ENCODE measurements around the gene ZGLP1.
"Not testable (repeated sequence)": the region's sequence is repeated elsewhere in the genome, so short reads cannot be mapped to it uniquely, and the experiment has no call there.

Gene ZGLP1

GRCh38 chr19:10285393-10285792 is 24.2 kb downstream of the ZGLP1 start:
- H3K4me3 ChIP-seq (ENCODE audit: low read depth, low read length), result no peak overlapping the region
- no peak for TF ChIP-seq CTCF (IDR thresholded peaks at IDR 0.05; ENCODE audit: low read depth, low read length)

DNA sequence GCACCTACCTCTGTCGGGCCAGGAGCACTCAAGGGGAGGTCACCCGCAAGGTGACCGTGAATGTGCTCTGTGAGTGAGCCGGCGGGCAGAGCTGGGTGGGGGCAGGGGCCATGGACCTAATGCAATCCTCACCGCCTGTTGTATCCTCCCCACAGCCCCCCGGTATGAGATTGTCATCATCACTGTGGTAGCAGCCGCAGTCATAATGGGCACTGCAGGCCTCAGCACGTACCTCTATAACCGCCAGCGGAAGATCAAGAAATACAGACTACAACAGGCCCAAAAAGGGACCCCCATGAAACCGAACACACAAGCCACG is 24.7 kb downstream of the ZGLP1 start:
- no peak overlapping the region for H3K4me3 ChIP-seq (ENCODE audit: low read depth, low read length)
- TF ChIP-seq CTCF (IDR thresholded peaks at IDR 0.05; ENCODE audit: low read depth, low read length), result no peak

- no peak for TF ChIP-seq CTCF (IDR thresholded peaks at IDR 0.05; ENCODE audit: low read depth, low read length)
- no peak overlapping the region for H3K4me3 ChIP-seq (ENCODE audit: low read depth, low read length)
Measured at GRCh38 chr19:10284065-10284959, 25.3 kb downstream of the ZGLP1 start.

- TF ChIP-seq CTCF (IDR thresholded peaks at IDR 0.05; ENCODE audit: low read depth, low read length), result no peak
Measured at GRCh38 chr19:10283301-10284064, 26.1 kb downstream of the ZGLP1 start.

DNA sequence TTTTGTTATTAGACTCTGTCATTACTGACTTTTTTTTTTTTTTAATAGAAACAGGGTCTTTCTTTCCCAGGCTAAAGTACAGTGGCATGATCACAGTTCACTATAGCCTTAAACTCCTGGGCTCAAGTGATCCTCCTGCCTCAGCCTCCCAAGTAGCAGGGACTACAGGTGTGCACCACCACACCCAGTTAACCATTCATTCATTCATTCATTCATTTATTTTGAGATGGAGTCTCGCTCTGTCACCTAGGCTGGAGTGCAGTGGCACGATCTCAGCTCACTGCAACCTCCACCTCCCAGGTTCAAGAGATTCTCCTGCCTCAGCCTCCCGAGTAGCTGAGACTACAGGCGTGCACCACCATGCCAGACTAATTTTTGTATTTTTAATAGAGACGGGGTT is 27.6 kb downstream of the ZGLP1 start:
- H3K4me3 ChIP-seq (ENCODE audit: low read depth, low read length), result not testable (repeated sequence)

More at GRCh38 chr19:10283301-10284064, 26.1 kb downstream of the ZGLP1 start:
- no peak overlapping the region for H3K4me3 ChIP-seq (ENCODE audit: low read depth, low read length)

DNA sequence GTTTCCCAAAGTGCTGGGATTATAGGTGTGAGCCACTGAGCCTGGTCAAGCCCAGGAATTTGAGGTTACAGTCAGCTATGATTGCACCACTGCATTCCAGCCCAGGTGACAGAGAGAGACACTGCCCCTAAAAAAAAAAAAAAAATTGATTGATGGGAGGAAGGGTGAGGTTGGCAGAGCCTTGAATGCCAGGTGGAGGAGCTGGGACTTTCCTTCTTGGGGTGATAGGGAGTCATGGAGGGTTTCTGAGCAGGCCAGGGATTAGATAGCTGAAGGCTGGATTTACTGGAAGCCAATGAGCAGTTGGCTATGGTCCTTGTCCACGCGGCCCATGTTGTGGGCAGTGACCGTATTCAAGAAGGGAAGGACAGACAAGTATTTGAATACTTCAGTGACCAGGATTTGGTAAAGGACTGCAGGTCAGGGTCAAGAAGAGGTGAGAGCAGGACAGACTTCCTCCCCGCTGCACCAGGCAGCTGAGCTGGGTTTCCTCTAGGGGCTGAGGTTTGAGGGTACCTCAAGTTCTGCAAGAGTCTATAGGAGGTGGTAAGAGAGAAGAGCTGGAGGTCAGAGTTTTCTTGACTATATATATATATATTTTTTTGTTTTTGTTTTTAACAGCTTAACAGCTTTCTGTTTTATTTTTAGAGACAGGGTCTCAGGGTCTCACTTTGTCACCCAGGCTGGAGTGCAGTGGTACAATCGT is 29.7 kb downstream of the ZGLP1 start:
- TF ChIP-seq CTCF (IDR thresholded peaks at IDR 0.05; ENCODE audit: low read depth, low read length), result no peak
- H3K4me3 ChIP-seq (ENCODE audit: low read depth, low read length), result no peak overlapping the region

GRCh38 chr19:10278935-10279334 is 30.7 kb downstream of the ZGLP1 start:
- no peak overlapping the region for H3K4me3 ChIP-seq (ENCODE audit: low read depth, low read length)
- no peak for TF ChIP-seq CTCF (IDR thresholded peaks at IDR 0.05; ENCODE audit: low read depth, low read length)
